H9 (cell line): ENCODE results near the gene PHACTR1. TPM values are rescaled to one million over a fixed set of nuclear protein-coding genes. Genes with fewer than 3 reads are reported as not detected.

ENCODE experiments used
- DNase-seq: peaks from one replicate; pipeline ENCODE4 v3.0.0-alpha.2; 2017
- H2AFZ ChIP-seq: one replicate; pipeline ENCODE4 v1.6.1; 2013; ENCODE audit warnings: mild to moderate bottlenecking, low read length, control low read depth, moderate library complexity
- H2AK5ac ChIP-seq: 2 replicates; pipeline ENCODE4 v1.6.1; 2013; ENCODE audit warnings: low read length, control low read depth, mixed read lengths; ENCODE audit not compliant: insufficient read length
- H2BK120ac ChIP-seq: one replicate; pipeline ENCODE4 v1.6.1; 2013; ENCODE audit warnings: low read depth, mild to moderate bottlenecking, low read length, control low read depth, inconsistent platforms; ENCODE audit not compliant: poor library complexity, severe bottlenecking
- H2BK12ac ChIP-seq: 2 replicates; pipeline ENCODE4 v1.6.1; 2013; ENCODE audit warnings: low read length, control low read depth, mixed read lengths, low read depth; ENCODE audit not compliant: insufficient read length
- H2BK15ac ChIP-seq: 2 replicates; pipeline ENCODE4 v1.6.1; 2013; ENCODE audit warnings: low read depth, low read length, control low read depth
- H2BK20ac ChIP-seq: one replicate; pipeline ENCODE4 v1.6.1; 2013; ENCODE audit warnings: low read depth, mild to moderate bottlenecking, low read length, control low read depth, inconsistent platforms; ENCODE audit not compliant: poor library complexity, severe bottlenecking
- H2BK5ac ChIP-seq: 2 replicates; pipeline ENCODE4 v1.6.1; 2013; ENCODE audit warnings: low read length, control low read depth, mixed read lengths; ENCODE audit not compliant: insufficient read length
- H3K14ac ChIP-seq: 2 replicates; pipeline ENCODE4 v1.6.1; 2013; ENCODE audit warnings: low read length, control low read depth; ENCODE audit not compliant: insufficient read depth
- H3K18ac ChIP-seq: 2 replicates; pipeline ENCODE4 v1.6.1; 2013; ENCODE audit warnings: low read depth, mild to moderate bottlenecking, mixed read lengths, low read length, control low read depth; ENCODE audit not compliant: insufficient read length
- H3K23ac ChIP-seq: 2 replicates; pipeline ENCODE4 v1.6.1; 2013; ENCODE audit warnings: low read length, control low read depth, mixed read lengths, low read depth; ENCODE audit not compliant: insufficient read length
- H3K23me2 ChIP-seq: 2 replicates; pipeline ENCODE4 v1.6.1; 2013; ENCODE audit warnings: low read depth, mild to moderate bottlenecking, mixed read lengths, low read length, control low read depth; ENCODE audit not compliant: insufficient read length, poor library complexity, severe bottlenecking
- H3K27ac ChIP-seq: 2 replicates; pipeline ENCODE4 v1.5.1; 2013; ENCODE audit warnings: low read length, control low read depth, mixed read lengths, low read depth; ENCODE audit not compliant: insufficient read length
- H3K27me3 ChIP-seq: 2 replicates; pipeline ENCODE4 v1.6.1; 2013; ENCODE audit warnings: low read length, control low read depth, inconsistent platforms; ENCODE audit not compliant: insufficient read depth
- H3K4ac ChIP-seq: 2 replicates; pipeline ENCODE4 v1.6.1; 2013; ENCODE audit warnings: low read depth, mild to moderate bottlenecking, control low read depth, inconsistent platforms, low read length, moderate library complexity
- H3K4me1 ChIP-seq: 2 replicates; pipeline ENCODE4 v1.6.1; 2013; ENCODE audit warnings: low read length, control low read depth, inconsistent platforms; ENCODE audit not compliant: insufficient read depth
- H3K4me2 ChIP-seq: 2 replicates; pipeline ENCODE4 v1.6.1; 2013; ENCODE audit warnings: low read length, control low read depth, mixed read lengths; ENCODE audit not compliant: insufficient read length, insufficient read depth
- H3K56ac ChIP-seq: 2 replicates; pipeline ENCODE4 v1.6.1; 2013; ENCODE audit warnings: low read depth, mild to moderate bottlenecking, mixed read lengths, low read length, control low read depth; ENCODE audit not compliant: insufficient read length
- H3K79me1 ChIP-seq: 2 replicates; pipeline ENCODE4 v1.6.1; 2013; ENCODE audit warnings: low read depth, mild to moderate bottlenecking, moderate library complexity, low read length, control low read depth, inconsistent platforms; ENCODE audit not compliant: insufficient read depth, poor library complexity, severe bottlenecking
- H3K79me2 ChIP-seq: 2 replicates; pipeline ENCODE4 v1.6.1; 2013; ENCODE audit warnings: low read length, control low read depth, inconsistent platforms; ENCODE audit not compliant: insufficient read depth
- H3K9ac ChIP-seq: 2 replicates; pipeline ENCODE4 v1.6.1; 2013; ENCODE audit warnings: low read length, control low read depth, mixed read lengths; ENCODE audit not compliant: insufficient read length; ENCODE audit errors: extremely low read depth
- H3K9me3 ChIP-seq: one replicate; pipeline ENCODE4 v1.6.1; 2013; ENCODE audit warnings: low read depth, low read length, inconsistent platforms; ENCODE audit not compliant: control insufficient read depth
- H3T11ph ChIP-seq: one replicate; pipeline ENCODE4 v1.6.1; 2013; ENCODE audit warnings: mild to moderate bottlenecking, low read length, control low read depth, inconsistent platforms
- H4K20me1 ChIP-seq: one replicate; pipeline ENCODE4 v1.6.1; 2013; ENCODE audit not compliant: control insufficient read depth, insufficient read length, insufficient read depth
- H4K5ac ChIP-seq: 2 replicates; pipeline ENCODE4 v1.6.1; 2013; ENCODE audit warnings: low read depth, mild to moderate bottlenecking, mixed read lengths, low read length, control low read depth; ENCODE audit not compliant: insufficient read length
- H4K8ac ChIP-seq: replicated peaks from 2 replicates; pipeline ENCODE4 v1.6.1; 2013; ENCODE audit warnings: low read length, control low read depth, mixed read lengths, low read depth; ENCODE audit not compliant: insufficient read length
- H4K91ac ChIP-seq: 2 replicates; pipeline ENCODE4 v1.6.1; 2013; ENCODE audit warnings: low read depth, mild to moderate bottlenecking, moderate library complexity, mixed read lengths, low read length, control low read depth; ENCODE audit not compliant: insufficient read length
- H3K27ac Mint-ChIP-seq, 3 experiments: 2 replicates in 2 of 3; 3 replicates in 1 of 3; pipeline ENCODE4 v1.8.0; 2020 to 2021; ENCODE audit warnings: mixed read lengths in 3 of 3, mild to moderate bottlenecking in 1 of 3, moderate library complexity in 1 of 3
- H3K27me3 Mint-ChIP-seq: 2 replicates; pipeline ENCODE4 v1.8.0; 2021; ENCODE audit warnings: low read depth, mild to moderate bottlenecking, moderate library complexity, mixed read lengths
- H3K36me3 Mint-ChIP-seq, 3 experiments: 2 replicates in 2 of 3; 3 replicates in 1 of 3; pipeline ENCODE4 v1.8.0; 2020 to 2021; ENCODE audit warnings: low read depth in 3 of 3, mixed read lengths in 3 of 3; ENCODE audit not compliant: insufficient read depth in 1 of 3
- H3K4me1 Mint-ChIP-seq, 2 experiments: 2 replicates each; pipeline ENCODE4 v1.8.0; 2020; ENCODE audit warnings: mixed read lengths in 2 of 2
- H3K4me3 Mint-ChIP-seq, 2 experiments: 2 replicates in 1 of 2; 3 replicates in 1 of 2; pipeline ENCODE4 v1.8.0; 2020 to 2021; ENCODE audit warnings: mild to moderate bottlenecking in 2 of 2, mixed read lengths in 2 of 2, moderate library complexity in 1 of 2
- H3K9me3 Mint-ChIP-seq, 2 experiments: 2 replicates in 1 of 2; 3 replicates in 1 of 2; pipeline ENCODE4 v1.8.0; 2020; ENCODE audit warnings: mild to moderate bottlenecking in 2 of 2, mixed read lengths in 2 of 2, moderate library complexity in 1 of 2
- CTCF ChIP-seq: fragments of 200-600 bp; sonication (generic); conservative IDR thresholded peaks from 3 replicates; pipeline ENCODE4 v1.8.0; 2021; ENCODE audit warnings: antibody characterized with exemption, mild to moderate bottlenecking
- WGBS: extraction: QIAGEN DNeasy Blood & Tissue Kit; methylation state at CpG from one replicate; pipeline ENCODE4 v1.1.7; 2013; ENCODE audit warnings: missing lambda C conversion rate, low lambda C conversion rate, mixed read lengths; ENCODE audit not compliant: insufficient read length; ENCODE audit errors: extremely low coverage; 5-methylcytosine and 5-hydroxymethylcytosine counted together
- total RNA-seq: library from RNA; stranded (reverse); gene quantifications from 2 replicates; pipeline ENCODE4 v1.2.1, GENCODE V29; 2021

Gene PHACTR1
- total RNA-seq, 1 experiment from 2014 or later, result 15.9 TPM

DNA sequence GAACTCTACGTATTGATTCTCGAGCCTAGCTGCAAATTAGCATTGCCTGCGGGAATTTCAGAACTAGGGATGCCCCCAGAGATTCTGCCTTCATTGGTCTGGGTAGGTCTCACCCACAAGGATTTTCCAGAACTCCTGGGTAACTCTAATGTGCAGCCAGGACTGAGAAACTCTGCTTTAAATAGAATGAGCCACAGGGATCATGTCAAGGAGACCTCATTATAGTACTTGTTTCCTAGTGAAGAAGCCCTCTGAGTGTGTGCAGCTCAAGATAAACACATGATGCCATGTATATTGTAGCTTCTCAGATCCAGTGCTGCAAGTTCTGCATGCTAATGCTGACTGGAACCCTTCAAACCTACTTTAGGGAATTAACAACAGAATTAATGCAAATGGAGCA is 179.2 kb downstream of the PHACTR1 start:
- Histone ChIP-seq H3K4ac (no peak overlapping the region), H2AFZ (no peak overlapping the region), H3K23me2 (no peaks in the 10 kb centered on the region), H3K14ac (no peak overlapping the region), H3K79me1 (no peaks in the 10 kb centered on the region), H2BK20ac (no peak overlapping the region), H2BK120ac (no peak overlapping the region), H3K27ac (no peak overlapping the region), H3K79me2 (no peaks in the 10 kb centered on the region), H2BK15ac (no peak overlapping the region), H3K27me3 (no peaks in the 10 kb centered on the region), H4K20me1 (no peaks in the 10 kb centered on the region), H4K5ac (no peak overlapping the region), H3K18ac (no peak overlapping the region), H3T11ph (no peak overlapping the region), H2BK5ac (no peak overlapping the region), H2AK5ac (no peak overlapping the region), H4K91ac (no peak overlapping the region), H3K9ac (no peak overlapping the region), H3K4me2 (no peak overlapping the region), H4K8ac (no peak overlapping the region), H3K56ac (no peak overlapping the region), H3K23ac (no peak overlapping the region), H3K4me1 (no peaks in the 10 kb centered on the region), H2BK12ac (no peak overlapping the region), H3K9me3 (no peaks in the 10 kb centered on the region)
- H3K9me3 Mint-ChIP-seq, result peaks cover 5 to 6% of the 10 kb centered on the region in 2 experiments; a peak in 4 of 5 replicates
- no peak overlapping the region for H3K4me3 Mint-ChIP-seq
- no peak overlapping the region; a peak in 1 of 7 replicates for H3K27ac Mint-ChIP-seq
- H3K4me1 Mint-ChIP-seq, result peaks cover 8 to 10% of the 10 kb centered on the region in 2 experiments
- TF ChIP-seq CTCF, result no peak
- DNase-seq, result no peak
- no CpG with 5 or more reads among the region's 3 CpGs for WGBS
- peaks cover 7 to 10% (median 9%) of the 10 kb centered on the region in 3 experiments; a peak in 6 of 7 replicates for H3K36me3 Mint-ChIP-seq
- H3K27me3 Mint-ChIP-seq, result no peaks in the 10 kb centered on the region
